ENCODE measurements around the gene TTC9. TPM values are rescaled to one million over a fixed set of nuclear protein-coding genes. Genes with fewer than 3 reads are reported as not detected.

Gene TTC9
- total and polyA plus RNA-seq, 7 donors, result 0.16 to 3.6 (median 0.66) TPM; not detected in 1

- Histone ChIP-seq H3K36me3 (no peaks in the 10 kb centered on the region), H3K27ac (no peak overlapping the region), H3K9me3 (no peaks in the 10 kb centered on the region), H3K27me3 (peaks cover 0 to 4% (median 0%) of the 10 kb centered on the region in 3 donors), H3K4me3 (no peak overlapping the region), H3K4me1 (no peaks in the 10 kb centered on the region)
- no peak for DNase-seq
- intact Hi-C loops (cut with DNase I), result no loop called here
- WGBS, 2 donors, result 84 to 86% methylated on average over 6 of the region's 6 CpGs
- TF ChIP-seq EP300 (IDR thresholded peaks at IDR 0.05) (no peak), POLR2AphosphoS5 (IDR thresholded peaks at IDR 0.05) (no peak)
Measured at GRCh38 chr14:70707138-70708038, 65.7 kb downstream of the TTC9 start.

- no peaks in the 10 kb centered on the region for H3K36me3 ChIP-seq
- H3K27ac ChIP-seq, result no peak overlapping the region
- peaks cover 0 to 4% (median 0%) of the 10 kb centered on the region in 3 donors for H3K27me3 ChIP-seq
- no peaks in the 10 kb centered on the region for H3K9me3 ChIP-seq
- H3K4me1 ChIP-seq, result peaks cover 0 to 5% (median 0%) of the 10 kb centered on the region in 4 donors
- WGBS, 2 donors, result 88 to 89% methylated on average over 15 of the region's 15 CpGs
- H3K4me3 ChIP-seq, result no peak overlapping the region
- DNase-seq, result no peak
- no peak for TF ChIP-seq POLR2AphosphoS5 (IDR thresholded peaks at IDR 0.05)
- TF ChIP-seq CTCF (IDR thresholded peaks at IDR 0.05), result no peak
- TF ChIP-seq EP300 (IDR thresholded peaks at IDR 0.05), result no peak
- intact Hi-C loops (cut with DNase I), result no loop called here
Measured at GRCh38 chr14:70708717-70709570, 67.2 kb downstream of the TTC9 start.

- Histone ChIP-seq H3K36me3 (no peaks in the 10 kb centered on the region), H3K9me3 (no peaks in the 10 kb centered on the region), H3K27ac (no peak overlapping the region), H3K4me3 (no peak overlapping the region), H3K27me3 (peaks cover 0 to 9% (median 0%) of the 10 kb centered on the region in 3 donors), H3K4me1 (peaks cover 0 to 6% (median 0%) of the 10 kb centered on the region in 4 donors)
- intact Hi-C loops (cut with DNase I), result loop anchor here (10.0 kb wide), 1 partner anchor 895 kb away; no protein-coding TSS in a partner anchor
- WGBS, 2 donors, result 57 to 78% methylated on average over 8 of the region's 8 CpGs
- no peak for DNase-seq
- no peak for TF ChIP-seq EP300 (IDR thresholded peaks at IDR 0.05)
- TF ChIP-seq CTCF (IDR thresholded peaks at IDR 0.05), result no peak
Measured at GRCh38 chr14:70709726-70710382, 68.1 kb downstream of the TTC9 start.

- 96% methylated on average over 1 of the region's 1 CpG for WGBS, 2 donors
- no peaks in the 10 kb centered on the region for H3K9me3 ChIP-seq
- H3K36me3 ChIP-seq, result no peaks in the 10 kb centered on the region
- DNase-seq, result no peak
- H3K27ac ChIP-seq, result no peak overlapping the region
- no peak overlapping the region for H3K4me3 ChIP-seq
- TF ChIP-seq POLR2AphosphoS5 (IDR thresholded peaks at IDR 0.05) (no peak), EP300 (IDR thresholded peaks at IDR 0.05) (no peak), POLR2A (IDR thresholded peaks at IDR 0.05) (no peak), CTCF (IDR thresholded peaks at IDR 0.05) (no peak)
- peaks cover 0 to 7% (median 0%) of the 10 kb centered on the region in 3 donors for H3K27me3 ChIP-seq
- peaks cover 0 to 6% (median 0%) of the 10 kb centered on the region in 4 donors for H3K4me1 ChIP-seq
- intact Hi-C loops (cut with DNase I), result loop anchor here (10.0 kb wide), 1 partner anchor 897 kb away; no protein-coding TSS in a partner anchor
Measured at GRCh38 chr14:70711451-70711850, 69.7 kb downstream of the TTC9 start.
